ENCODE results near the gene KAT14. TPM values are rescaled to one million over a fixed set of nuclear protein-coding genes. Genes with fewer than 3 reads are reported as not detected.

KAT14 gene
- total RNA-seq, 1 experiment from 2014 or later = 10.8 TPM

GRCh38 chr20:18213002-18213401, 75.3 kb downstream of the KAT14 start:
- DNase-seq (peak; percentile 6), ATAC-seq (no peak)
- Histone ChIP-seq H3K9ac (ENCODE audit: low read length) (no peak overlapping the region), H3K79me2 (ENCODE audit: low read length) (no peaks in the 10 kb centered on the region), H3K27ac (ENCODE audit: low read length) (no peak overlapping the region), H3K9me2 (replicated peaks; ENCODE audit: low read length) (no peaks in the 10 kb centered on the region), H3F3A (ENCODE audit: low read length, unreplicated experiment) (no peaks in the 10 kb centered on the region), H3K4me1 (ENCODE audit: insufficient read depth, low read length) (no peaks in the 10 kb centered on the region), H3K27me3 (ENCODE audit: low read length) (no peaks in the 10 kb centered on the region), H3K9me3 (ENCODE audit: low read length) (no peaks in the 10 kb centered on the region), H4K20me1 (ENCODE audit: low read length) (no peaks in the 10 kb centered on the region), H3K36me3 (ENCODE audit: low read depth, low read length) (no peaks in the 10 kb centered on the region), H3K4me3 (ENCODE audit: low read length) (no peak overlapping the region), H3K4me2 (ENCODE audit: low read length) (no peak overlapping the region), H2AFZ (ENCODE audit: low read length) (no peak overlapping the region)
- TF ChIP-seq EZH2phosphoT487 (IDR thresholded peaks at IDR 0.05; ENCODE audit: borderline replicate concordance, low read length) (no peak), CTCF (conservative IDR thresholded peaks at IDR 0.05; ENCODE audit: low read depth, low read length) (no peak), EZH2 (IDR thresholded peaks at IDR 0.05; ENCODE audit: low read length, unreplicated experiment) (no peak)
- no TSS peak for BruUV-seq (replicated peaks)
- ChIA-PET CTCF (no interaction called here), POLR2A (ENCODE audit: unreplicated experiment) (no interaction called here)
- intact Hi-C loops (cut with micrococcal nuclease) = no loop called here

- TF ChIP-seq EZH2phosphoT487 (IDR thresholded peaks at IDR 0.05; ENCODE audit: borderline replicate concordance, low read length) (no peak), CTCF (conservative IDR thresholded peaks at IDR 0.05; ENCODE audit: low read depth, low read length) (no peak)
- Histone ChIP-seq H3K36me3 (ENCODE audit: low read depth, low read length) (no peaks in the 10 kb centered on the region; the same call in 1 of the 2 replicates), H3K4me3 (ENCODE audit: low read length) (no peak overlapping the region), H3K79me2 (ENCODE audit: low read length) (no peaks in the 10 kb centered on the region), H2AFZ (ENCODE audit: low read length) (no peak overlapping the region), H3K4me1 (ENCODE audit: insufficient read depth, low read length) (no peaks in the 10 kb centered on the region), H3K9me2 (replicated peaks; ENCODE audit: low read length) (no peaks in the 10 kb centered on the region), H3K9me3 (ENCODE audit: low read length) (no peaks in the 10 kb centered on the region), H3K4me2 (ENCODE audit: low read length) (no peak overlapping the region), H3F3A (ENCODE audit: low read length, unreplicated experiment) (no peaks in the 10 kb centered on the region), H3K9ac (ENCODE audit: low read length) (no peak overlapping the region), H3K27me3 (ENCODE audit: low read length) (no peaks in the 10 kb centered on the region), H3K27ac (ENCODE audit: low read length) (no peak overlapping the region), H4K20me1 (ENCODE audit: low read length) (no peaks in the 10 kb centered on the region)
- DNase-seq (no peak), ATAC-seq (no peak)
- ChIA-PET POLR2A (ENCODE audit: unreplicated experiment) (no interaction called here), CTCF (no interaction called here)
- intact Hi-C loops (cut with micrococcal nuclease) = no loop called here
- BruUV-seq (replicated peaks) = no TSS peak
These were observed 77.9 kb downstream of the KAT14 start for GRCh38 chr20:18215566-18215965.

- no TSS peak for BruUV-seq (replicated peaks)
- Histone ChIP-seq H4K20me1 (ENCODE audit: low read length) (no peaks in the 10 kb centered on the region), H3K79me2 (ENCODE audit: low read length) (no peaks in the 10 kb centered on the region), H3K9me3 (ENCODE audit: low read length) (no peaks in the 10 kb centered on the region), H3K9me2 (replicated peaks; ENCODE audit: low read length) (no peaks in the 10 kb centered on the region), H3K36me3 (ENCODE audit: low read depth, low read length) (no peaks in the 10 kb centered on the region; the same call in 1 of the 2 replicates), H3K4me1 (ENCODE audit: insufficient read depth, low read length) (peaks cover 3% of the 10 kb centered on the region; the same call in 1 of the 2 replicates), H3F3A (ENCODE audit: low read length, unreplicated experiment) (no peaks in the 10 kb centered on the region), H3K4me2 (ENCODE audit: low read length) (no peak overlapping the region), H3K27ac (ENCODE audit: low read length) (no peak overlapping the region), H2AFZ (ENCODE audit: low read length) (no peak overlapping the region), H3K9ac (ENCODE audit: low read length) (no peak overlapping the region), H3K4me3 (ENCODE audit: low read length) (no peak overlapping the region), H3K27me3 (ENCODE audit: low read length) (no peaks in the 10 kb centered on the region)
- ATAC-seq (no peak), DNase-seq (no peak)
- intact Hi-C loops (cut with micrococcal nuclease) = no loop called here
- no peak for TF ChIP-seq EZH2 (IDR thresholded peaks at IDR 0.05; ENCODE audit: low read length, unreplicated experiment)
- no peak for TF ChIP-seq EZH2phosphoT487 (IDR thresholded peaks at IDR 0.05; ENCODE audit: borderline replicate concordance, low read length)
- ChIA-PET CTCF (no interaction called here), POLR2A (ENCODE audit: unreplicated experiment) (no interaction called here)
These were observed 80.6 kb downstream of the KAT14 start for GRCh38 chr20:18218280-18218679.
